ENCODE measurements around the gene SERPINA6.
"Not testable (repeated sequence)": the region's sequence is repeated elsewhere in the genome, so short reads cannot be mapped to it uniquely, and the experiment has no call there.

SERPINA6 gene

GRCh38 chr14:94354638-94355185 lies 31.6 kb upstream of the SERPINA6 start:
- no peak for TF ChIP-seq CTCF (IDR thresholded peaks at IDR 0.05)
- H3K9me3 ChIP-seq (ENCODE audit: control insufficient read depth, low read length), result no peaks in the 10 kb centered on the region
- H3K4me3 ChIP-seq (ENCODE audit: low read depth, low read length), result no peak overlapping the region
- H3K4me2 ChIP-seq (ENCODE audit: low read length), result no peak overlapping the region
- no peaks in the 10 kb centered on the region for H3K27me3 ChIP-seq (ENCODE audit: control insufficient read depth, insufficient read depth, low read length)
- no peaks in the 10 kb centered on the region for H3K79me2 ChIP-seq
- H2AFZ ChIP-seq, result no peak overlapping the region
- no peak overlapping the region for H3K9ac ChIP-seq
- H3K36me3 ChIP-seq (ENCODE audit: control insufficient read depth, insufficient read depth, low read length), result no peaks in the 10 kb centered on the region
- H3K27ac ChIP-seq, result no peak overlapping the region
- H3K4me1 ChIP-seq, result no peaks in the 10 kb centered on the region

GRCh38 chr14:94354190-94354589 lies 31.1 kb upstream of the SERPINA6 start:
- not testable (repeated sequence) for H3K4me3 ChIP-seq (ENCODE audit: low read depth, low read length); H3K9ac ChIP-seq; H3K79me2 ChIP-seq; H3K36me3 ChIP-seq (ENCODE audit: control insufficient read depth, insufficient read depth, low read length); H3K9me3 ChIP-seq (ENCODE audit: control insufficient read depth, low read length); H3K4me2 ChIP-seq (ENCODE audit: low read length); H3K27ac ChIP-seq; H3K4me1 ChIP-seq; H2AFZ ChIP-seq; H3K27me3 ChIP-seq (ENCODE audit: control insufficient read depth, insufficient read depth, low read length)

GRCh38 chr14:94349276-94349675 lies 26.1 kb upstream of the SERPINA6 start:
- Histone ChIP-seq H3K27me3 (ENCODE audit: control insufficient read depth, insufficient read depth, low read length) (no peaks in the 10 kb centered on the region), H3K79me2 (no peaks in the 10 kb centered on the region), H3K4me1 (no peaks in the 10 kb centered on the region), H2AFZ (no peak overlapping the region), H3K9ac (no peak overlapping the region), H3K27ac (no peak overlapping the region), H3K4me3 (ENCODE audit: low read depth, low read length) (no peak overlapping the region), H3K4me2 (ENCODE audit: low read length) (no peak overlapping the region), H3K36me3 (ENCODE audit: control insufficient read depth, insufficient read depth, low read length) (no peaks in the 10 kb centered on the region), H3K9me3 (ENCODE audit: control insufficient read depth, low read length) (no peaks in the 10 kb centered on the region)
- no peak for TF ChIP-seq CTCF (IDR thresholded peaks at IDR 0.05)

DNA sequence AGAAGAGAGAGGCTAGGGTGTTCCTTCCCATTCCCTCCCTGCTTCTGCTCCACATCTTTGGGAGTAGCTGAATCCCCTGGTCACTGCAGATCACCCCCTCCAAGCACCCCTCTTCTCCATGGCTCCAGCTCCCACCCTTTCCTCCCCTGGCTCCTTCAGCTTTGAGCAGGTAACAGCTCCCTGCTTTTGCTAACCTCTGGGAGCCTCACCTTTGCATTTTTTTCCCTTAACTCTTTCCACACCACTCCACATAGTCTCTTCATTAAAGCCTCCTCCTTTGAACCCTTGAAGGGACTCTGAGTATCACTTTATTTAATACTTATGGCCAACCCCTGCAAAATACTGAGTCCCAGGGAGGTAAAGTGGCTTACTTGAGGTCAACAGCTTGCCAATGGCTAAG lies 25.7 kb upstream of the SERPINA6 start:
- no peak overlapping the region for H3K4me3 ChIP-seq (ENCODE audit: low read depth, low read length)
- H3K27me3 ChIP-seq (ENCODE audit: control insufficient read depth, insufficient read depth, low read length), result no peaks in the 10 kb centered on the region
- H3K36me3 ChIP-seq (ENCODE audit: control insufficient read depth, insufficient read depth, low read length), result no peaks in the 10 kb centered on the region
- no peak for TF ChIP-seq CTCF (IDR thresholded peaks at IDR 0.05)
- no peak overlapping the region for H3K27ac ChIP-seq
- no peak overlapping the region for H3K4me2 ChIP-seq (ENCODE audit: low read length)
- no peaks in the 10 kb centered on the region for H3K4me1 ChIP-seq
- H2AFZ ChIP-seq, result no peak overlapping the region
- no peaks in the 10 kb centered on the region for H3K9me3 ChIP-seq (ENCODE audit: control insufficient read depth, low read length)
- no peaks in the 10 kb centered on the region for H3K79me2 ChIP-seq
- H3K9ac ChIP-seq, result no peak overlapping the region

- Histone ChIP-seq H3K9me3 (ENCODE audit: control insufficient read depth, low read length) (no peaks in the 10 kb centered on the region), H2AFZ (no peak overlapping the region), H3K79me2 (no peaks in the 10 kb centered on the region), H3K9ac (no peak overlapping the region), H3K4me1 (no peaks in the 10 kb centered on the region), H3K27ac (no peak overlapping the region), H3K4me2 (ENCODE audit: low read length) (no peak overlapping the region), H3K4me3 (ENCODE audit: low read depth, low read length) (no peak overlapping the region), H3K36me3 (ENCODE audit: control insufficient read depth, insufficient read depth, low read length) (no peaks in the 10 kb centered on the region), H3K27me3 (ENCODE audit: control insufficient read depth, insufficient read depth, low read length) (no peaks in the 10 kb centered on the region)
- no peak for TF ChIP-seq CTCF (IDR thresholded peaks at IDR 0.05)
Observed at GRCh38 chr14:94346841-94347240, 23.7 kb upstream of the SERPINA6 start.

DNA sequence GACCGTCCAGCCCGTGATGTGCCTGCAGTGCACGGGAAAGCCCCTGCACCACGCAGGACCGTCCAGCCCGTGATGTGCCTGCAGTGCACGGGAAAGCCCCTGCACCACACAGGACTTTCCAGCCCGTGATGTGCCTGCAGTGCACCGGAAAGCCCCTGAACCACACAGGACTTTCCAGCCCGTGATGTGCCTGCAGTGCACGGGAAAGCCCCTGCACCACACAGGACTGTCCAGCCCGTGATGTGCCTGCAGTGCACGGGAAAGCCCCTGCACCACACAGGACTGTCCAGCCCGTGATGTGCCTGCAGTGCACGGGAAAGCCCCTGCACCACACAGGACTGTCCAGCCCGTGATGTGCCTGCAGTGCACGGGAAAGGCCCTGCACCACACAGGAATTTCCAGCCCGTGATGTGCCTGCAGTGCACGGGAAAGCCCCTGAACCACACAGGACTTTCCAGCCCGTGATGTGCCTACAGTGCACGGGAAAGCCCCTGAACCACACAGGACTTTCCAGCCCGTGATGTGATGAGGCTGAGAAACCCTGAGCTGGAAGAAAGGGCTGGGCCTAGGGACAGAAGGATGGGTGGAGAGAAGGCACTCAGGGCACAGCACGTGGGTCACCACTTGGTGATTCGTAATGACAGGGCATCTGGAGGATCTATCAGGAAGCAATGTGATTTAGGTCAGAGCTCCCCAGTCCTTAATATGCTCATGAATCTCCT lies 23.1 kb upstream of the SERPINA6 start:
- H3K27ac ChIP-seq; H2AFZ ChIP-seq; H3K4me2 ChIP-seq (ENCODE audit: low read length); H3K9me3 ChIP-seq (ENCODE audit: control insufficient read depth, low read length); H3K79me2 ChIP-seq; H3K27me3 ChIP-seq (ENCODE audit: control insufficient read depth, insufficient read depth, low read length); H3K4me3 ChIP-seq (ENCODE audit: low read depth, low read length); H3K9ac ChIP-seq; H3K36me3 ChIP-seq (ENCODE audit: control insufficient read depth, insufficient read depth, low read length); H3K4me1 ChIP-seq: not testable (repeated sequence)

Data from parathyroid adenoma (tissue), 2 donors.